HG02678 (cell line): ENCODE measurements around the gene FAM171A1.
"Not testable (repeated sequence)": the region's sequence is repeated elsewhere in the genome, so short reads cannot be mapped to it uniquely, and the experiment has no call there.

Experiments
- ATAC-seq: cut with Tn5 transposase; IDR thresholded peaks from one replicate; pipeline ENCODE4 v1.9.1; 2021; ENCODE audit warnings: mild to moderate bottlenecking, moderate library complexity; ENCODE audit not compliant: unreplicated experiment

FAM171A1 gene

DNA sequence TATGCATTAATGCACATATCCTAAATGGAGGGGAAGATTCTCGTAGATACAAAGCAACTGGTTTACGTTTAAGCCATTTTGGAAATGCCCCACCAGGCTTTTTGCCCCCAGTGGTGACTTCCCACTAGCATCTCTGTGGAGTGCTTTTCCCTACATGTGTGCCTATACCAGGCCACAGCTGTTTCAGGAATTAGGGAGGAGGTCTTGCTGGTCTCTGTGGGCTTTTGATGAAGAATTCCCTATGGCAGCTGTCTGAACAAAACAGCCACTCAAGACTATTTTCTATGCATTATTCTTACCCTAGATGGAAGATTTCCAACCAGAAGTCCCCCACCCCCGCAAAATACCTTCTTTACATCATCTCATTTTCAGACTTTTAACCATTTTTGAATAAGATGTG lies 150.6 kb downstream of the FAM171A1 start:
- ATAC-seq, result no peak

DNA sequence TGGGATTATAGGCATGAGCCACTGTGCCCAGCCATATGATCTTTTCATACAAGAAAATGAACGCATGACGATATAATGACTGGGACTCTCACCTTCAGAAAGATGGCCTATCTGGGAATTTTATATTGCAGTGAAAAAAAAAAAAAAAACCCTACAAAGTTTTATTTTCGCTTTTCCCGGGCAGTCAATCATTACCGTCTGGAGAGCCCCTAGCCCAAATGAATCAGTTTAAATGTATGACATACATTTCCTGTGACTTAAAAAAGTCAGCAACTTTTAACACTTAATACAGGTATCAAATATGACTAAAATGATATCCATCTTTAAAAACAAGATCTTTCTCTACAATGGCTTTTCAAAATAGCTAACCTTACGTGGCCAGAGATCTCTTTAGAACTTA lies 154.4 kb downstream of the FAM171A1 start:
- no peak for ATAC-seq

DNA sequence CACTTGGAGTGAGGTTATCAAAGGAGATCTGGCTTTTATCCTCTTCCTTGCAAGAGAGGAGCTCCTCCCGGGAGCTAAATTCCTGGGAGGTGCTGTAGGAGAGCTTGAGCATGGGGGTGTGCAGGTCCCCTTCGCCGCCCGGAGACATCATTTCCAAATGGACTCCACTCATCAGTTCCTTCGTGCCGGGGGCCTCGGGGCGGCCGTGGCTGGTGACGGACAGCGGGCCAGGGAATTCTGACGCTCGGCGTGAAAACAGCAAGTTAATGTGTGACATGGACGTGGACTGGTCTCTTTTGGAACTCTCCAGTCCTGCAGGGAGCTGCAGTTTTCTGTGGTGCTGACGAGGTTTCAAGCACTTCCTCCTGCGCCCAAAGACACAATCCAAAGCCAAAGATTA lies 156.9 kb downstream of the FAM171A1 start:
- ATAC-seq, result no peak

DNA sequence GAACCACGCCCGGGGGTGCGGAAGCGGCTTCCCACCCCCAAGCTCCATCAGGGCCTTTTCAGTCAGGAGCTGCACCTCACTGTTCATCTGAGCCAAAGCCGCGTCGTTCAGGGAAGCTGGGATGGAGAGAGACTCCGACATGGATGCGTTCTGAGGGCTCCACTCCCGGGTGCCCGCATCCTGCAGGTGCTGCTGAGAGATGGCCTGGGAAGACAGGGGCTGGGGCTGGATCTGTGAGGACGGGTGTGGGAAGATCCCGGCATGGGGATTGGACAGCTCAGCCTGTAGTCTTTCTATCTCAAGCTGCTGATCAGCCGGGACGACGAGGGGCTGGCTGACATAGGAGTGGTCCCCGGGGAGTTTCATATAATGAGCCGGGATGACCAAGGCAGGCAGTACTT lies 157.6 kb downstream of the FAM171A1 start:
- no peak for ATAC-seq

DNA sequence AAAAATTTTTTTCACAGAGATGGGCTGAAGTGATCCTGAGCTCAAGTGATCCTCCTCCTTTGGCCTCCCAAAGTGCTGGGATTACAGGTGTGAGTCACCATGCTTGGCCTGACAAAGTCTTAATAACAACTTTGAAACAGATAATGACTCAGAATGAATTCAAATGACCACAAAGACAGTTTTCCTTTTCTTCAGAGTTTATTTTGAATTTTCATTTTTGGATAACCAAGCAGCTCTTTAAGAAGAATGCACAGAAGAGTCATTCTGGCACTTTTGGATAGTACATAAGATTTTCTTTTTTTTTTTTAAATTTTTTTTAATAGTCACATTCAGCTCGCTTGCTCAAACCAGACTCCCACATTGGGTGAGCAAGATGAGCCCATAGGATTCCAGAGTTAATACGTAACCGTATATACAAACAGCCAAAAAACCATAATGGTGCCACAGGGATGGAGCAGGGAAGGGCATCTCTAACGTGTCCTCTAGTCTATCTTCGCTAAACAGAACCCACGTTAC lies 159.6 kb downstream of the FAM171A1 start:
- ATAC-seq, result no peak

DNA sequence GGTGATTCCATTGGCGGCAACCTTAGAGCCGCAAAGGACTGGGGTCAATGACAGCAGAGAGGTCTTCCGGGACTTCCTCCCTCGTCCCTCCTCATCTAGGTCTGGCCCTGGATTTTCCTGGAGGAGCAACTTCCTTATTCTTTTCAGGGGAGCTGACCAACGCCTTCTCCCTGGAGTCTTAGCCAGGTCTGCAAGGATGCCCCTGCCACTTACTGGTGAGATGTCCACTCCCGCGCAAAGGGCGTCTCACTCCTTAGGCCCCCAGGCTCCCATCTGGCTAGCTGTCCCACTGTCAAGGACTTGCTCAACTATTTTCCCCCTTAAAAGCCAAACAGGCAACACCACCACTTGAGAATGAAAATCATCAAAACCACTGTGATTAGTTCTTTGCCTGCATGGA lies 160.6 kb downstream of the FAM171A1 start:
- no peak for ATAC-seq

DNA sequence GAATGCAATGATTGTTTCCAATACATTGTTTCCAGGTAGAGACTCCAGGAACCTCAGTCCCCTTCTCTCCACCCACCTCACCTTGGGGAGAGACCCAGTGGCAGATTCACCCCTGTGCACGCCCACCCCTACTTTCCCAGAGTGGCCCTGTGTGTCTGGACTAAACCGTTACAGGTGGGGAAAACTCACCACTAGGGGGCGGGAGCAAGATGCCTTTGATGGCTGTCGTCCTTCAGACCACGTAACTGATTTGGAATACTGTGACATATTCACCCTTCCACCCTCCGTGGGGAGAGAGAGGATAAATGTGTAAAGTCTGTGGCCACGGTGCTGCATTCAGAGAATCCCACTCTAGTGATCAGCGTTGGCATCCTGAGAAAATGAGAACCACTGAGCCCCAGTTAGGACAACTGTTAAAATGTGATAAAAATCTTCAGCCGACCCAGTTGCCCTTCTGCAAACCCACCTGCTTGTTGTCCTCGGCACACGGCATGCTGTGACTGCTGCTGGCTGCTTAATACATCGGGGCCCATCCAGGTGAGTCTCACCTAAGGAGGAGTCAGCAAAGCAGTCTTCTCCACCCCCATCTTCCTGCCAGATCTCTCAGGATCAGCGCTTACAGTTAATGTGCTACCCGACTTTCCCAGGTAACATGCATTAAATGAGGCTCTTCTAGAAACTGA lies 161.1 kb downstream of the FAM171A1 start:
- peak; percentile 62 for ATAC-seq

DNA sequence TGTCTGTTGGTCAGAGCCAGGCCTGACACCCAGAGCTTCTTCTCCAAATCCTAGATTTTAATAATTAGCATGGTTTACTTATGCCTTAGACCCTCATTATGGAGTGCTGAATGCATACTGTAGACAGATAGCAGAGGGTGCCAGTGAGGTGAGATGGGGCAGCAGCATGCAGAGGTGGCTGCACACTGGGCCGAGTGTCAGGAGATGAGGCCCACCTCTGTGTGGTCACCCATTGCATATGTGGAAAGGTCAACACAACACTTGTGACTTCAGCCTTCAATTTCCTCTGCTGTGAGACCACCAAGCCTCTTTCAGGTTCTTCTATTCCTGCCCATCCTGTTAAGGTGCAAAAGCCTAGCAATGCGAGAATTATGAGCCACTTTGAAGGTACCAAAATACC lies 162.9 kb downstream of the FAM171A1 start:
- ATAC-seq, result no peak

DNA sequence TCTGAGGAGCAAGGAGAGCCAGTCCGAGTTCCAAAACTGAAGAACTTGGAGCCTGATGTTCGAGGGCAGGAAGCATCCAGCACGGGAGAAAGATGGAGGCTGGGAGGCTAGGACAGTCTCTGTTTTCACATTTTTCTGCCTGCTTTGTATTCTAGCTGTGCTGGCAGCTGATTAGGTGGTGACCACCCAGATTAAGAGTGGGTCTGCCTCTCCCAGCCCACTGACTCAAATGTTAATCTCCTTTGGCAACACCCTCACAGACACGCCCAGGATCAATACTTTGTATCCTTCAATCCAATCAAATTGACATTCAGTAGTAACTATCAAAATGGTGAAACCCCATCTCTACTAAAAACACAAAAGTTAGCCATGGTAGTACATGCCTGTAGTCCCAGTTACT lies 163.7 kb downstream of the FAM171A1 start:
- ATAC-seq, result not testable (repeated sequence)

DNA sequence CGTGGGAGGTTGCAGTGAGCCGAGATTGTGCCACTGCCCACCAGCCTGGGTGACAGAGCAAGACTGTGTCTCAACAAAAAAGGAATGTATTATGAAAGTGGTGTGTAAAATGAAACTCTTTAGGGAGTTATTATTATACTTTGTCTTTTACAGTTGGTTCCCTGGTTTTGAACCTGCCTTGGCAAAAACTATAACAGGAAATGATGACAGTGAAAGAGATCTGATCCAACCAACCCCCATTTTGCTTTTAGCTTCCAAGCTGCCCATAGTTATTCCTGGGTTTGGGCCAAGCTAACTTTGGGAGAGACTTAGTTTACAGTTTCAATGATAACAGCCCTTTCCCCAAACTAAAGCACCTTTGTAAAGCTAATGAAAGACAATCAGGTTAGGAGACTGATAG lies 168.4 kb downstream of the FAM171A1 start:
- no peak for ATAC-seq

DNA sequence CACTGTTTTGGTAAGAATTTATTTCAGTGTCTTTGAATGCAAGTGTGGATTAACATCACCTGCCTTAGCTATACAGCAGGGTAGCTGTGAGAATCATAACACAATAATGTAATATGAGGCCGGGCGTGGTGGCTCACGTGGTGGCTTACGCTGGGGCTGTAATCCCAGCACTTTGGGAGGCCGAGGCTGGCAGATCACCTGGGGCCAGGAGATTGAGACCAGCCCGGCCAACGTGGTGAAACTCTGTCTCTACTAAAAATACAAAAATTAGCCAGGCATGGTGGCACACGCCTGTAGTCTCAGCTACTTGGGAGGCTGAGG lies 168.8 kb downstream of the FAM171A1 start:
- not testable (repeated sequence) for ATAC-seq

DNA sequence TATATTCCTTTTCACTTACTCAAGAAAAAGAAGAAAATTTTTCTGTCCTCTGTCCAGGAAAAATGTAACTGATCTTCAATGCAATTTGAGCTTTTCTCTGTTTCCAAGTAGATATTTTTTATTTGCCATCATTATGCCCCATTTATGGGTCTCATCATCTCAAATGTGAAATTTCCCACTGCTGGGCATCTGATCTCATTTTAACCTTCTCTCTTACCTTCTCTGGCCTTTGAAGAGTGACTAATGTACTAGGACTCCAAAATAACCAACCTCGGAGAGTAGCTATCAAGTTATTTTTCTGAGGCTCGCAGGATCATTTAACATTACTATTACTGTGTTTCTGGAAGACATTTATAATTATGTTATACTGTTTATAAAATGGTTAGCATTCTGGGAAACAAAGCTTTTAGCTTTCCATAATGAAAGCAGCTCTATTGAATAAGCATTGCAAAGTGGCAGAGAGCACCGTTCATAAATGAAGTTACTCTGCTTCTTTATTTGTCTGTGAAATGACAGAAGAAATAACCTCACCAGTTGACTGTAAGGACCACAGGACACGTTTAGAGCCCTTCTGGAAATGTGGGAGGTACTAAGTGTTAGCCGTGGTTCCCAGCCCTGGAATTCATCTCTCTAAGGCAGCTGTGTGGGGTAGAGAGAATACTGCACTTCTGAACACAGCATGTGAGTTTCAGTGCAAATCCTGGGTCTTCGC lies 169.3 kb downstream of the FAM171A1 start:
- no peak for ATAC-seq

DNA sequence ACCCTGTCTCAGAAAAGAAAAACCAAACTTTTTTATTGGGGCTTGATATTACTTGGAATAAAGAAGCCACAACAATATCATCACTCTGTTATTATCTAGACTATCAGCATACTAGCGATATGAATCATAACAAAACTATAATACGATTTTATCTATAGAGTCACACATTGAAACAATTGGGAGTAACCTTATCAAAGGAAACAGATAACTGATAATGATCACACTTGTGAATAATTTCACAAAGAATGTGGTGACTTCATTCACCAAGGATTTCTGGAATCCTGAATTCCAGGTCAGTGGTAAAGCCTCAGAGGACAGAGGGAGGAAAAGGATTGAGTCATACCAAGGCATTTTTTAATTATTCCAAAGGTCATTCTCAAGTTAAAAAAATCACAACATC lies 170.5 kb downstream of the FAM171A1 start:
- no peak for ATAC-seq

DNA sequence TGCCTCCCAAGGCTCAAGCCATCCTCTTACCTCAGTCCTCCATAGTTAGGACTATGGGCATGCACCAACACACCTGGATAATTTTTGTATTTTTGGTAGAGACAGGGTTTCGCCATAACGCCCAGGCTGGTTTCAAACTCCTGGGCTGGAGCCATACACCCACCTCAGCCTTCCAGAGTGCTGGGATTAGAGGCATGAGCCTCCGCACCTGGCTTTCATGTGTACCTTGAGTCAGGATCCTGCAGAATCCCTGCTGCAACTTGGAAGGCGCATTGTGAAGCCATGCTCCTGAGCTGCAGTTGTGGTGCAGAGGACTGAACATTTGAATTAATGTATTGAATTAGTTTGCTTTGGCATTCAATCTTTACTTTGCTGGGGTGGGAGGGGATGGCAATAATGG lies 173.2 kb downstream of the FAM171A1 start:
- no peak for ATAC-seq

DNA sequence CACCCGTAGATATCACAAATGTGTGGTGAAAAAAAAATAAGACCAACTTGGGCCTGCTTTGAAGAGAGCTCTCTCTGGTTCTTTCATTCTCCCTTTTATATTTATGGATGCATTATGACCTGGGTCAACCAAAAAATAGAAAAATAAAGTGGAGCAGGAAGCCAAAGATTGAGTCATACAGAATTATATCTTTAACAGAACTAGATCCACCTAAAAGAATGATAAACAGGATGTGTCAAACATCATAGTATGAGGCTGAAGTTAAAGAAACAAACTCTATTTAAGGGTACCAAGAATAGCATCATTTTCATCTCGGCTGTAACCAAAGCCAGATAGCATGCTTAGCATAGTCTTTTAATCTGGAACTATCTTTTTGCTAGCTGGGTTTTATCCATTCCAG lies 173.8 kb downstream of the FAM171A1 start:
- ATAC-seq, result no peak

DNA sequence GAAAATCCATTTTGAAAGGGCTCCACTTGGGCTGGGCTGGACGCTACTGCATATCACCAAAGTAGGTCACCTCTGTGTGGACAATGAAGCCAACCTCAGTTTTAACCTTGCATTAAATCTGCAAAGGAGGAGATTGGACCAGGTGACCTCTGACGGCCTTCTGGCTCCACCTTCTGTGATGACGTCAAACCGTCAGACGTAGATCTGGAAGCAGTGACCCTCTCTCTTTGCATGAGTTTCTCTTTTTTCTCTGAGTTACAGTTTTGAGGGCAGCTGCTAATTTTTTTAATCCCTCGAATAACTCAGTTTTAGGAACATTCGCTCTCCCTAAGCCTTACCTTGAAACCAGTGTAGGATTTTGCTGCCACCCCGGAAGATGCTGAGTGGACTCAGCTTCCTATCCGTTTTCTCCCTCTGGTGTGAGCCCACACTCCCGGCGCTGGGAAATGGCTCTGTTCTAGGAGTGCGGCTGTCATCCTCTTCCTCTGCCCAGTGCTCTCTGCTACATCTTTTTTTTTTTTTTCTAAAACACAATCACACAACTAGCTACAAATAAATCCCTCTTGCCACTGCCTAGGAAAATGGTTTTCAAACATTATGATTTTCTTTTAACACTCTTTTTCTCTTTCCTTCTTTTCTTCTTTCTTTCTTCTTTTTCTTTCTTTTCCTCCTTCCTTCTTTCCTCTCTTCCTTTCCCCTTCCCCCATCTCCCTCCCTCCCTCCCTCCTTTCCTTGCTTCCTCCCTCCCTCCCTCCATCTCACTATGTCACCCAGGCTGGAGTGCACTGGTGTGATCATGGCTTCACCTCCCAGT lies 174.9 kb downstream of the FAM171A1 start:
- ATAC-seq, result no peak

DNA sequence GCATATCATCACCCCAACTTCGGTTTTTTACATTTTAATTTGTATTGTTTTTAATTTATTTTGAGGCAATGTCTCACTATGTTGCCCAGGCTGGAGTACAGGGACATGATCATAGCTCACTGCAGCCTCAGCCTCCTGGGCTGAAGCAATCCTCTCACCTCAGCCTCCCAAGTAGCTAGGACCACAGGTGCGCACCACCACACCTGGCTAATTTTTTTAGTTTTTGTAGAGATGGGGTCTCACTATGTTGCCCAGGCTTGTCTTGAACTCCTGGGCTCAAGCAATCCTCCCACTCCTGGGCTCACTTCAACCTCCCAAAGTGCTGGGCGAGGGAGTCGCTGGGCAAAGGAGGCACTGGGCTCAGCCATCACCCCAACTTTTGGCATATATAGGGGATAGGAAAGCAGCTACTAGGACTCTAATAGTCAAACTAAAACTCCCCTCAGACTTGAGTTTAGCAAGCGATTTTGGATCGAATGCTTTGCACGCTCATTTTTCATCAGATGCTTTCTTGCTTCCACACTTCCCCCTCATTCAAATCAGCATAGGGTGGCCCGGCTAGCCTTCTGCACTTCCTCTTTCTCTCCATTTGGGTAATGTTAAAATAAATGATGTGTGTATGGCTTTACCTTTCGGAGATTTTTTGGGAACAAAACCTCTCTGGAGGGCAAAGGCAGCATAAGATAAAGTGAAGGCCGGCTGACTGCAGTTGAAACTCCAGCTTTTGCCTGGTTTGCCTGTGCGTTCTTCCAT lies 181.8 kb downstream of the FAM171A1 start:
- ATAC-seq, result peak; percentile 44

DNA sequence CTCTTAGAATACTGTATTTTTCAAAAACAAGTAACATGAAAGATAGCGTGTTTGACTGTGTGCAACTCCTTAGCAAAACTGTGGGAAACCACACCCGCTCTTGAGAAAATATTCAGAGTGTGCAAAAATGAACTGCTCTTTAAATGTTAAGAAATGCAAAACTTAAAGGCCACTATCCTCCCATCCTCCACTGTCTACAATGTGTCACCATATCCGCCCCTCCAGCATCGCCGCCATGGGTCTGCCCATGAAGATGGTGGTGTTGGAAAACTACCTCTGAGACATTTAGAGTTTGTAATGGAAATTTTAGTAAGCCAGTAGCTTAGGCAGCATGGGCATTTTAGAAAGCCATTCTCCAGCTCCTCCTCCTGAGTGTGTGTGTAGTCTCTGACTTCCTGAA lies 182.5 kb downstream of the FAM171A1 start:
- ATAC-seq, result no peak

DNA sequence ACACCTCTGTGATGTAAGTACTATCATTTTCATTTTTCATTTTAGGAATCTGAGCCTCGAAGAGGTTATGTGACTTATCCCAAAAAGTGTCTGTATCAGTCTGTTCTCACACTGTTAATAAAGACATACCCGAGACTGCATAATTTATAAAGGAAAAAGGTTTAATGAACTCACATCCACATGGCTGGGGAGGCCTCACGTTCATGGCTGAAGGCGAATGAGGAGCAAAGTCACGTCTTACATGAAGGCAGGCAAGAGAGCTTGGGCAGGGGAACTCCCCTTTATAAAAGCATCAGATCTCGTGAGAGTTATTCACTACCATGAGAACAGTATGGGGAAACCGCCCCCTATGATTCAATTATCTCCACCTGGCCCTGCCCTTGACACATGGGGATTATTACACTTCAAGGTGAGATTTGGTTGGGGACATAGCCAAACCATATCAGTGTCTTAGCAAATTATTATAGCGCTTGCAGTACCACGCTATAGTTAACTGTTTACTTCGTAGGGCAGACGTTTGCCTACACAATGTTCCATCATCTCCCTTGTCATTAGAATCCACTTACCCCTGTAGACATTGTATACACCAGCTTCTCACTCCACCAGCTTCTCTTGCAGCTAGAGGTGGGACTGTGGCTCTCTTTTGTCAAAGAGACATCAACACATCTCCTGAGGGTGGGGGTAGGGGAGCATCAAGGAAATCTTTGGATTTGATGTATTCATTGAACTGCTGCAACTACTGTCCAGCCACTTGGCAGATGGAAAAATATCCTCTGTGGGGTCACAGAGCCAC lies 187.2 kb downstream of the FAM171A1 start:
- ATAC-seq, result no peak

DNA sequence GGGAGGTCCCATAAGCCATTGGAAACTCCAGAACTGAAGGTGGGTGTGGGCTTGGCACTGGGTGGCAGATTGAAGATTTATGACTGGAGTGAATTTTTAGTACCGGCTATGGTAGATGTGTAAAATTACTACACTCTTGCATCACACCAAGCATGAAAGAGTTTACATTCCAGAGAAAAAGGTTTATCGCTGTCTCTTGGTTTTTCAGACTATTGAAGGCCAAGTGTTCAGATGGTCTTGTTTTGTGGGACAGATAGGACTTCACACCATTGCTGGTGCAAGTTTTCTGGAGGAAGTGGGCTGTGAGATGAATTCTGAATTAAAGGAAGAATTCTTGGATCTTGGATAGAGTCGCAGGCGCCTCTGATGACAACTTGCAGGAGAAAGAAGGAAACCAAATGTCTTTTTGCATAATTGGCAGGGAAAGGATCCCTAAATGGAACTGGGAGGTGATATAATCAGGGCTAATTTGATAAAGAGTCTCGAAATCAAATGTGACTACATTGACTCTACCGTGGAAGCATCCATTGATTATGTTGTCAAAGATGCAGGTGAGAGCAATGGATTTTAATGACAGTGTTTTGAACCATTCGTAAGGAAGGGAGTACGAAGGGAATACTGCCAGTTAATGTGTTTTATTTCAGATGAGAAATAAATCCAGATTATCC lies 188.4 kb downstream of the FAM171A1 start:
- ATAC-seq, result no peak
